PC-3 (cell line): Measurements from ENCODE around the gene CMA1. TPM values are rescaled to one million over a fixed set of nuclear protein-coding genes. Genes with fewer than 3 reads are reported as not detected.
"Not testable (repeated sequence)": the region's sequence is repeated elsewhere in the genome, so short reads cannot be mapped to it uniquely, and the experiment has no call there.

ENCODE experiments used
- ATAC-seq: fragments of 200-7000 bp; cut with Tn5 transposase; 2 replicates; pipeline ENCODE4 v1.9.1; 2020; ENCODE audit warnings: mild to moderate bottlenecking, moderate library complexity
- BruUV-seq: library from RNA; stranded (reverse); fragments of 400-500 nt; replicated peaks from 2 replicates; lab custom pipeline; 2021; lab: Mats Ljungman, UMichigan
- CTCF ChIA-PET: fragments of 300-600 bp; sonication (Branson Sonifier 250); formaldehyde crosslinking; loops from one replicate; lab custom pipeline; 2022; ENCODE audit warnings: antibody characterized with exemption; lab: Charles Lee
- POLR2A ChIA-PET: fragments of 300-600 bp; sonication (Branson Sonifier 250); formaldehyde crosslinking; loops from one replicate; lab custom pipeline; 2022; ENCODE audit warnings: antibody characterized with exemption; ENCODE audit not compliant: unreplicated experiment; lab: Charles Lee
- DNase-seq: peaks from one replicate; pipeline ENCODE4 v3.0.0-alpha.2; 2015
- H2AFZ ChIP-seq: fragments of 300-600 bp; sonication (generic); 2 replicates; pipeline ENCODE4 v1.6.0; 2016; ENCODE audit warnings: antibody characterized with exemption, low read length
- H3F3A ChIP-seq: fragments of 300-600 bp; sonication (generic); one replicate; pipeline ENCODE4 v1.6.0; 2017; ENCODE audit warnings: antibody characterized with exemption, low read length, control low read depth, mild to moderate bottlenecking; ENCODE audit not compliant: unreplicated experiment
- H3K27ac ChIP-seq: fragments of 300-600 bp; sonication (generic); 2 replicates; pipeline ENCODE4 v1.5.1; 2016; ENCODE audit warnings: mild to moderate bottlenecking, low read length
- H3K27me3 ChIP-seq: fragments of 300-600 bp; sonication (generic); 2 replicates; pipeline ENCODE4 v1.6.1; 2016; ENCODE audit warnings: low read length, mixed read lengths
- H3K36me3 ChIP-seq: fragments of 300-600 bp; sonication (generic); 2 replicates; pipeline ENCODE4 v1.6.1; 2016; ENCODE audit warnings: low read depth, mixed run types, low read length, mixed read lengths
- H3K4me1 ChIP-seq: fragments of 300-600 bp; sonication (generic); 2 replicates; pipeline ENCODE4 v1.5.1; 2016; ENCODE audit warnings: low read length; ENCODE audit not compliant: insufficient read depth
- H3K4me2 ChIP-seq: fragments of 300-600 bp; sonication (generic); 2 replicates; pipeline ENCODE4 v1.6.0; 2016; ENCODE audit warnings: low read length
- H3K4me3 ChIP-seq: fragments of 300-600 bp; sonication (generic); 2 replicates; pipeline ENCODE4 v1.5.1; 2016; ENCODE audit warnings: mild to moderate bottlenecking, low read length, mixed read lengths
- H3K79me2 ChIP-seq: fragments of 300-600 bp; sonication (generic); 2 replicates; pipeline ENCODE4 v1.6.1; 2017; ENCODE audit warnings: low read length, mixed read lengths
- H3K9ac ChIP-seq: fragments of 300-600 bp; sonication (generic); 2 replicates; pipeline ENCODE4 v1.6.0; 2016; ENCODE audit warnings: mild to moderate bottlenecking, low read length
- H3K9me2 ChIP-seq: fragments of 300-600 bp; sonication (generic); replicated peaks from 2 replicates; pipeline ENCODE4 v1.6.1; 2016; ENCODE audit warnings: mixed run types, low read length, mixed read lengths
- H3K9me3 ChIP-seq: fragments of 300-600 bp; sonication (generic); 2 replicates; pipeline ENCODE4 v1.6.1; 2016; ENCODE audit warnings: low read length, mixed read lengths
- H4K20me1 ChIP-seq: fragments of 300-600 bp; sonication (generic); 2 replicates; pipeline ENCODE4 v1.6.1; 2016; ENCODE audit warnings: low read length, mixed read lengths
- EZH2 ChIP-seq: fragments of 300-600 bp; sonication (generic); IDR thresholded peaks from one replicate; pipeline ENCODE4 v1.6.1; 2017; ENCODE audit warnings: antibody characterized with exemption, mild to moderate bottlenecking, low read length; ENCODE audit not compliant: unreplicated experiment
- EZH2phosphoT487 ChIP-seq: fragments of 300-600 bp; sonication (generic); IDR thresholded peaks from 2 replicates; pipeline ENCODE4 v1.6.1; 2018; ENCODE audit warnings: mild to moderate bottlenecking, antibody characterized with exemption, low read length, borderline replicate concordance
- intact Hi-C: fragments of 100-400 bp; cut with micrococcal nuclease; formaldehyde crosslinking; loops from 2 replicates; pipeline ENCODE4 v1.9.0; 2023
- total RNA-seq: library from RNA; depleted of rRNA; stranded (reverse); fragments of >200 nt; gene quantifications from 2 replicates; pipeline ENCODE4 v1.2.3, GENCODE V29; 2014
- TF ChIP-seq, protein P1 (sequence below): fragments of 300-600 bp; sonication (generic); conservative IDR thresholded peaks from 2 replicates; pipeline ENCODE4 v1.5.1; 2017; ENCODE audit warnings: antibody characterized with exemption, low read depth, mild to moderate bottlenecking, low read length

The CMA1 gene
- total RNA-seq, 1 experiment from 2014 or later = not detected

DNA sequence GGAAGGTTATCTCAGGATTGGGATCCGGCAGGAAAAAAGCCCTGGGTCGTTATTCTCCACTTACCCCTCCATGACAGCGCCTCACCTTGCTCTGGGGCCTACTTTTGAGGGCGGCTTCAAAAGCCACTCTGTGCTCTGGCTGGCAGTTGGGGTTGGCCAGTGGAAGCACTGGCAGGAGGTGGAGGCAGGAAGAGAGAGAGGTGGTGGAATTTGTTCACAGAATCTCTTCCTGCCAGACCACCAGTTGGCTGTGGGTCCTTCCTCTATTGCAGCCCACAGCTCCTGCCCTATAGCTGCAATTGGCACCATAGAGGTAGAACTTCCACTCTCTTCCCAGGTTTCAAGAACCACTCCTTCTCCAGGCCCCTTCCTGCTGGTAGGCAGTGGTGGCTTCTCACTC lies 32.8 kb downstream of the CMA1 start:
- H3K27ac ChIP-seq = no peak overlapping the region
- H3K4me1 ChIP-seq = no peaks in the 10 kb centered on the region
- H3F3A ChIP-seq = no peaks in the 10 kb centered on the region
- no peak overlapping the region for H2AFZ ChIP-seq
- H3K4me2 ChIP-seq = no peak overlapping the region
- ChIA-PET CTCF (no interaction called here), POLR2A (no interaction called here)
- BruUV-seq = no TSS peak
- H3K4me3 ChIP-seq = no peak overlapping the region
- ATAC-seq (no peak), DNase-seq (no peak)
- no peaks in the 10 kb centered on the region for H3K79me2 ChIP-seq
- no peaks in the 10 kb centered on the region for H3K36me3 ChIP-seq
- no peak overlapping the region for H3K9ac ChIP-seq
- intact Hi-C loops = no loop called here
- H3K9me2 ChIP-seq = no peaks in the 10 kb centered on the region
- no peaks in the 10 kb centered on the region for H4K20me1 ChIP-seq
- no peak for TF ChIP-seq EZH2phosphoT487
- no peaks in the 10 kb centered on the region for H3K27me3 ChIP-seq
- H3K9me3 ChIP-seq = no peaks in the 10 kb centered on the region

DNA sequence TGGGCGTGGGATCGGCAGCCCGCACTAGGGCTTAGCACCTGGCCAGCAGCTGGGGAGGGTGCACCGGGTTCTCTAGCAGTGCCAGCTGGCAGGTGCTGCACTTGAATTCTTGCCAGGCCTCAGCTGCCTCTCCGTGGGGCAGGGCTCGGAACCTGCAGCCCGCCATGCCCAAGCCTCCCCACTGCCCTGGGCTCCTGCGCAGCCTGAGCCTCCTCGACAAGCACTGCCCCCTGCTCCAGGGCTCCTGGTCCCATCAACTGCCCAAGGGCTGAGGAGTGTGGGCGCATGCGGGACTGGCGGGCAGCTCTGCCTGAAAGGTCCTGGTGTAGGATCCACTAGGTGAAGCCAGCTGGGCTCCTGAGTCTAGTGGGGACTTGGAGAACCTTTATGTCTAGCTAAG lies 34.9 kb downstream of the CMA1 start:
- DNase-seq (no peak), ATAC-seq (no peak)
- no peak overlapping the region for H2AFZ ChIP-seq
- TF ChIP-seq EZH2phosphoT487 (no peak), EZH2 (no peak)
- TF ChIP-seq, protein P1, sequence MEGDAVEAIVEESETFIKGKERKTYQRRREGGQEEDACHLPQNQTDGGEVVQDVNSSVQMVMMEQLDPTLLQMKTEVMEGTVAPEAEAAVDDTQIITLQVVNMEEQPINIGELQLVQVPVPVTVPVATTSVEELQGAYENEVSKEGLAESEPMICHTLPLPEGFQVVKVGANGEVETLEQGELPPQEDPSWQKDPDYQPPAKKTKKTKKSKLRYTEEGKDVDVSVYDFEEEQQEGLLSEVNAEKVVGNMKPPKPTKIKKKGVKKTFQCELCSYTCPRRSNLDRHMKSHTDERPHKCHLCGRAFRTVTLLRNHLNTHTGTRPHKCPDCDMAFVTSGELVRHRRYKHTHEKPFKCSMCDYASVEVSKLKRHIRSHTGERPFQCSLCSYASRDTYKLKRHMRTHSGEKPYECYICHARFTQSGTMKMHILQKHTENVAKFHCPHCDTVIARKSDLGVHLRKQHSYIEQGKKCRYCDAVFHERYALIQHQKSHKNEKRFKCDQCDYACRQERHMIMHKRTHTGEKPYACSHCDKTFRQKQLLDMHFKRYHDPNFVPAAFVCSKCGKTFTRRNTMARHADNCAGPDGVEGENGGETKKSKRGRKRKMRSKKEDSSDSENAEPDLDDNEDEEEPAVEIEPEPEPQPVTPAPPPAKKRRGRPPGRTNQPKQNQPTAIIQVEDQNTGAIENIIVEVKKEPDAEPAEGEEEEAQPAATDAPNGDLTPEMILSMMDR = no peak
- intact Hi-C loops = no loop called here
- no peaks in the 10 kb centered on the region for H3K79me2 ChIP-seq
- no peak overlapping the region for H3K27ac ChIP-seq
- no peak overlapping the region for H3K9ac ChIP-seq
- H3K36me3 ChIP-seq = no peaks in the 10 kb centered on the region
- ChIA-PET CTCF (no interaction called here), POLR2A (no interaction called here)
- no peak overlapping the region for H3K4me3 ChIP-seq
- H3K9me2 ChIP-seq = no peaks in the 10 kb centered on the region
- H3K9me3 ChIP-seq = no peaks in the 10 kb centered on the region
- BruUV-seq = no TSS peak
- H3K27me3 ChIP-seq = no peaks in the 10 kb centered on the region
- no peaks in the 10 kb centered on the region for H4K20me1 ChIP-seq
- H3K4me1 ChIP-seq = no peaks in the 10 kb centered on the region
- no peak overlapping the region for H3K4me2 ChIP-seq
- no peaks in the 10 kb centered on the region for H3F3A ChIP-seq

DNA sequence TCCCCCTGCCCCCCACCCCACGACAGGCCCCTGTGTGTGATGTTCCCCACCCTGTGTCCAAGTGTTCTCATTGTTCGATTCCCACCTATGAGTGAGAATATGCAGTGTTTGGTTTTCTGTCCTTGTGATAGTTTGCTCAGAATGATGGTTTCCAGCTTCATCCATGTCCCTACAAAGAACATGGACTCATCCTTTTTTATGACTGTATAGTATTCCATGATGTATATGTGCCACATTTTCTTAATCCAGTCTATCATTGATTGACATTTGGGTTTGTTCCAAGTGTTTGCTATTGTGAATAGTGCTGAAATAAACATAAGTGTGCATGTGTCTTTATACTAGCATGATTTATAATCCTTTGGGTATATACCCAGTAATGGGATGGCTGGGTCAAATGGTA lies 37.6 kb downstream of the CMA1 start:
- H3K9ac ChIP-seq, DNase-seq, H3K9me3 ChIP-seq, H3K4me2 ChIP-seq, H3K79me2 ChIP-seq, H2AFZ ChIP-seq, H3K36me3 ChIP-seq, H3K4me1 ChIP-seq, CTCF ChIA-PET, H4K20me1 ChIP-seq, H3K4me3 ChIP-seq, H3K9me2 ChIP-seq, intact Hi-C loops, ATAC-seq, H3K27me3 ChIP-seq, H3F3A ChIP-seq, POLR2A ChIA-PET, BruUV-seq, H3K27ac ChIP-seq: not testable (repeated sequence)

DNA sequence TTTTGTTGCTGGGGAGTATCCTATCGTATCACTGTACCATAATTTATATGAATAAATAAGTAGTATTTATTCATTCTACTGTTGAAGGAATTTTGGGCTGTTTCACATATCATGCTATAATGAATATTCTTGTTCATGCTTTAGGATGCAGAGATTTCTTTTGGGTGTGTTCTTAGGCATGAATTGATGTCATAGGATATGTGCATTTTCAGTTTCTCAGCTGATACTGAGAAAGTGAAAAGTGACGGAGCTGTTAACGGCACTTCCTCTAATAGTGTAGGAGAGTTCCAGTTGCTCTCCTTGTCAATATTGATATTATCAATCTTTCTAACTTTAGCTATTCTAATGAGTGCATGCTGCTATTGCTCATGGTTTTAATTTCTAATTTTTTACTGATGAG lies 42.3 kb downstream of the CMA1 start:
- H3K9ac ChIP-seq = no peak overlapping the region
- ATAC-seq (no peak), DNase-seq (no peak)
- ChIA-PET CTCF (no interaction called here), POLR2A (no interaction called here)
- H3K79me2 ChIP-seq = no peaks in the 10 kb centered on the region
- H3K27me3 ChIP-seq = no peaks in the 10 kb centered on the region
- no peak overlapping the region for H3K27ac ChIP-seq
- no peak overlapping the region for H3K4me2 ChIP-seq
- no peak for TF ChIP-seq EZH2phosphoT487
- TF ChIP-seq EZH2 = no peak
- TF ChIP-seq, protein P1 = no peak
- H2AFZ ChIP-seq = no peak overlapping the region
- no TSS peak for BruUV-seq
- H3K4me1 ChIP-seq = peaks cover 13% of the 10 kb centered on the region
- peaks cover 7% of the 10 kb centered on the region for H3F3A ChIP-seq
- H3K9me2 ChIP-seq = no peaks in the 10 kb centered on the region
- no peaks in the 10 kb centered on the region for H3K36me3 ChIP-seq
- H3K9me3 ChIP-seq = no peaks in the 10 kb centered on the region
- no peak overlapping the region for H3K4me3 ChIP-seq
- H4K20me1 ChIP-seq = no peaks in the 10 kb centered on the region
- intact Hi-C loops = no loop called here
